OCI-LY7 (cell line): ENCODE data around the gene PHACTR2. TPM values are rescaled to one million over a fixed set of nuclear protein-coding genes. Genes with fewer than 3 reads are reported as not detected.

Experiments used
- BruUV-seq: library from RNA; stranded (reverse); fragments of 400-500 nt; replicated peaks from 2 replicates; lab custom pipeline; 2021; lab: Mats Ljungman, UMichigan
- CTCF ChIA-PET: fragments of 300-600 bp; sonication (Branson Sonifier 250); formaldehyde crosslinking; loops from one replicate; lab custom pipeline; 2022; ENCODE audit warnings: antibody characterized with exemption; ENCODE audit not compliant: unreplicated experiment; lab: Charles Lee
- POLR2A ChIA-PET: fragments of 300-600 bp; sonication (Branson Sonifier 250); formaldehyde crosslinking; loops from one replicate; lab custom pipeline; 2022; ENCODE audit warnings: antibody characterized with exemption; lab: Charles Lee
- DNase-seq: peaks from one replicate; pipeline ENCODE4 v3.0.0-alpha.2; 2015; ENCODE audit warnings: low spot score
- H2AFZ ChIP-seq: fragments of 200-600 bp; sonication (generic), shearing (Covaris generic); 2 replicates; pipeline ENCODE4 v1.6.1; 2014; ENCODE audit warnings: mild to moderate bottlenecking, antibody characterized with exemption, low read length, moderate library complexity
- H3K27ac ChIP-seq: fragments of 200-600 bp; sonication (generic); 2 replicates; pipeline ENCODE4 v1.5.1; 2014; ENCODE audit warnings: mixed run types, low read depth, mild to moderate bottlenecking, moderate library complexity, low read length, inconsistent platforms; ENCODE audit not compliant: poor library complexity, severe bottlenecking
- H3K36me3 ChIP-seq: fragments of 200-600 bp; sonication (generic); 2 replicates; pipeline ENCODE4 v1.6.1; 2014; ENCODE audit warnings: mild to moderate bottlenecking, antibody characterized with exemption, low read length, moderate library complexity, mixed read lengths; ENCODE audit not compliant: insufficient read depth
- H3K4me1 ChIP-seq: fragments of 200-600 bp; sonication (generic); 2 replicates; pipeline ENCODE4 v1.5.1; 2014; ENCODE audit warnings: mild to moderate bottlenecking, low read length; ENCODE audit not compliant: insufficient read depth, poor library complexity, severe bottlenecking
- H3K4me2 ChIP-seq: fragments of 200-600 bp; sonication (generic); 2 replicates; pipeline ENCODE4 v1.6.1; 2014; ENCODE audit warnings: mild to moderate bottlenecking, low read length
- H3K4me3 ChIP-seq: fragments of 200-600 bp; sonication (generic); 2 replicates; pipeline ENCODE4 v1.5.1; 2014; ENCODE audit warnings: mild to moderate bottlenecking, low read depth, low read length; ENCODE audit not compliant: poor library complexity, severe bottlenecking
- H3K79me2 ChIP-seq: fragments of 200-600 bp; sonication (generic); 2 replicates; pipeline ENCODE4 v1.6.1; 2016; ENCODE audit warnings: low read depth, mild to moderate bottlenecking, low read length, moderate library complexity, mixed read lengths; ENCODE audit not compliant: insufficient read depth
- H3K9me2 ChIP-seq: fragments of 200-600 bp; sonication (generic); 2 replicates; pipeline ENCODE4 v1.6.1; 2016; ENCODE audit warnings: mild to moderate bottlenecking, low read length, mixed read lengths; ENCODE audit not compliant: insufficient read depth
- H3K9me3 ChIP-seq: fragments of 200-600 bp; sonication (generic); 2 replicates; pipeline ENCODE4 v1.6.1; 2014; ENCODE audit warnings: mild to moderate bottlenecking, mixed run types, low read length, mixed read lengths
- H4K20me1 ChIP-seq: fragments of 200-600 bp; sonication (generic); 2 replicates; pipeline ENCODE4 v1.6.1; 2014; ENCODE audit warnings: mild to moderate bottlenecking, antibody characterized with exemption, low read length, moderate library complexity, mixed read lengths; ENCODE audit not compliant: insufficient read depth
- CTCF ChIP-seq: fragments of 200-600 bp; sonication (generic); conservative IDR thresholded peaks from 2 replicates; pipeline ENCODE4 v1.5.1; 2014; ENCODE audit warnings: mild to moderate bottlenecking, antibody characterized with exemption, low read length, moderate library complexity, mixed read lengths
- EZH2phosphoT487 ChIP-seq: fragments of 200-600 bp; sonication (generic); IDR thresholded peaks from 2 replicates; pipeline ENCODE4 v1.6.1; 2018; ENCODE audit warnings: low read depth, borderline replicate concordance, mild to moderate bottlenecking, mixed run types, antibody characterized with exemption, low read length, moderate library complexity, mixed read lengths
- intact Hi-C: fragments of 100-400 bp; cut with micrococcal nuclease; formaldehyde crosslinking; loops from one replicate; pipeline ENCODE4 v1.10.0; 2022; ENCODE audit not compliant: unreplicated experiment
- total RNA-seq, 2 experiments: library from RNA; depleted of rRNA in 1 of 2; stranded (reverse); fragments of >200 nt in 1 of 2; shearing (Covaris generic) in 1 of 2; gene quantifications; 2 replicates each; pipeline ENCODE4 v1.2.3, GENCODE V29; 2014 to 2022

PHACTR2 gene
- total RNA-seq, 2 experiments from 2014 or later = 0.06 to 5.4 TPM

GRCh38 chr6:143698329-143698728 lies 20.6 kb downstream of the PHACTR2 start:
- Histone ChIP-seq H3K4me2 (no peak overlapping the region), H3K4me1 (no peaks in the 10 kb centered on the region), H2AFZ (no peak overlapping the region), H3K9me2 (no peaks in the 10 kb centered on the region), H4K20me1 (no peaks in the 10 kb centered on the region), H3K27ac (no peak overlapping the region), H3K79me2 (no peaks in the 10 kb centered on the region), H3K9me3 (no peaks in the 10 kb centered on the region), H3K4me3 (no peak overlapping the region), H3K36me3 (no peaks in the 10 kb centered on the region)
- POLR2A ChIA-PET = interaction anchor here (0.6 kb wide), 1 partner anchor 28 kb away, joined by 6 read pairs; no protein-coding TSS in a partner anchor
- DNase-seq = no peak
- no peak for TF ChIP-seq CTCF
- TF ChIP-seq EZH2phosphoT487 = no peak
- intact Hi-C loops = no loop called here
- CTCF ChIA-PET = no interaction called here
- no TSS peak for BruUV-seq

DNA sequence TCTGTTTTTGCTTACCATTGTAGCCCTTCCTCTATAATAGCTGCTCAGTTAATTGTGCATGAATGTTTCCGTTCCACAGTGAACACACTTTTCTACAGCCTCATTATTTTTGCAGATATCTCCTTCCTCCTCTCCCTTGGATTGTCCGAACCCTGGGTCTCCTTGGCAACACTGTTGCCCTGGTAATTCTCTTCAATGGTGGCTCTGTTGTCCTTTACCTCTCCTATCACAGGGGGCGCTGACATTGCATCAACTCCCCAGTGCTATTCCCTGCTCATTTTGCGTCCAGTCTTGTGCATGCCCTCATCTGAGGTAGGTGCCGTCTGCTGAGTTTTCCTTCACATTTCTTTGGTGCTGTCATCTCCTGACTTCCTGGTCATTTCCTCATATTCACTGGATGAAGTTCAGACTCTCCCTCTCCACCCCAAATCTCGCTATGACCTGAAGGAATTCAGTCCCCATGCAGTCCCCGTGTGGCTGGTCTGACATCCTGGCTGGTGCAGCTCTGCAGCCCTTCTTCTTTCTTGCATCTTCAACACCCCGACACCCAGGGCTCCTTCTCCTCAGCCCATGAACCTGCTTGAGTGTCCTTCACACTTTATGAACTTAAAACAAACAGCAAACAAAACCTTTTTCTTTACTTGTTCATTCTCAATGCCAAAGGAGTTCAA lies 21.1 kb downstream of the PHACTR2 start:
- Histone ChIP-seq H3K4me3 (no peak overlapping the region), H3K9me2 (no peaks in the 10 kb centered on the region), H3K9me3 (no peaks in the 10 kb centered on the region), H4K20me1 (no peaks in the 10 kb centered on the region), H3K36me3 (no peaks in the 10 kb centered on the region), H3K4me1 (no peaks in the 10 kb centered on the region), H2AFZ (no peak overlapping the region), H3K79me2 (no peaks in the 10 kb centered on the region), H3K27ac (no peak overlapping the region), H3K4me2 (no peak overlapping the region)
- POLR2A ChIA-PET = interaction anchor here (0.6 kb wide), 1 partner anchor 28 kb away, joined by 6 read pairs; no protein-coding TSS in a partner anchor
- TF ChIP-seq CTCF (0 out of 2 replicates have a peak, but pooled peaks have one; percentile 9), EZH2phosphoT487 (no peak)
- CTCF ChIA-PET = no interaction called here
- intact Hi-C loops = no loop called here
- no peak for DNase-seq
- no TSS peak for BruUV-seq

DNA sequence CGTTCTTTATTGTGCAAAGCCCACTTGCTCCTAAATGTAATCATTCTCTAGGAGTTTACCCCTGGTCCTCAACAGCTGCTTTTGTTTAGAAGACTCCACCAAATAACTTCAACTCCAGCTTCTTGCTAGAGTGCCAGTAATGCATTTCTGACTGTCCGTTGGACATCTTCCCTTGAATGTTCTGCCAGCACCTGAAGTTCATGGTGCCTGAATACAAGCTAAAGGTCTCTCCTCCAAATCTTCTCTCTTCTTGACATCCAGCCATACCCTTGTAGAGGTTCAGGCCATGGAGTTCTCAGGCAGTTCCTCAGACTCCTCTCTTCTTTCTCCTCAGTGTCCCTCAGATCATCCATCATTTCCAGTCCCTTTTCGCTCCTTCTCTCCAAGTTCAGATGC lies 21.7 kb downstream of the PHACTR2 start:
- Histone ChIP-seq H3K4me3 (no peak overlapping the region), H4K20me1 (no peaks in the 10 kb centered on the region), H3K36me3 (no peaks in the 10 kb centered on the region), H3K9me3 (no peaks in the 10 kb centered on the region), H3K4me1 (no peaks in the 10 kb centered on the region), H3K79me2 (no peaks in the 10 kb centered on the region), H3K9me2 (no peaks in the 10 kb centered on the region), H3K27ac (no peak overlapping the region), H3K4me2 (no peak overlapping the region), H2AFZ (no peak overlapping the region)
- DNase-seq = no peak
- ChIA-PET CTCF (no interaction called here), POLR2A (interaction anchor here (0.6 kb wide), 1 partner anchor 24 kb away, joined by 3 read pairs; no protein-coding TSS in a partner anchor)
- intact Hi-C loops = no loop called here
- TF ChIP-seq EZH2phosphoT487 (no peak), CTCF (no peak)
- BruUV-seq = no TSS peak
